ENCODE results near the gene SLC16A1. TPM values are rescaled to one million over a fixed set of nuclear protein-coding genes. Genes with fewer than 3 reads are reported as not detected.

The SLC16A1 gene
- total and polyA plus RNA-seq, 10 of the 15 experiments (the other 5 are each of a cell fraction or from before 2014, with no cell fraction given): 39.0 to 106 (median 65.8) TPM

DNA sequence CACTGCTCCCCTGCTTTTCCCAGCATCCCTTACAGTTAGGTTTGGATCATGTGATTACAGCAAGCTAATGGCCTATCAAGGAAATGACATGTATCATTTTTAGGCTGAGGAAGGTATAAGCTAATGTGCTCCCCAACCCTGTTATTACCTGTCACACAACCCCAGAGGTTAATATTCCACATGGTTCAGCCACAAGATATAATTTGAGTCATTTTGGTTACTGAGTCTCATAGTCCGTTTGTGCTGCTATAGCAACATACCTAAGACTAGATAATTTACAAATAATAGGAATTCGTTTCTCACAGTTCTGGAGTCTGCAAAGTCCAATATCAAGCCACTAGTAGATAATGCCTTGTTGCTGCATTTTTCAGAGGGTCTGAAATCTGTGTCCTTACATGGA lies 29.1 kb upstream of the SLC16A1 start (continued):
- TF ChIP-seq, protein P1, sequence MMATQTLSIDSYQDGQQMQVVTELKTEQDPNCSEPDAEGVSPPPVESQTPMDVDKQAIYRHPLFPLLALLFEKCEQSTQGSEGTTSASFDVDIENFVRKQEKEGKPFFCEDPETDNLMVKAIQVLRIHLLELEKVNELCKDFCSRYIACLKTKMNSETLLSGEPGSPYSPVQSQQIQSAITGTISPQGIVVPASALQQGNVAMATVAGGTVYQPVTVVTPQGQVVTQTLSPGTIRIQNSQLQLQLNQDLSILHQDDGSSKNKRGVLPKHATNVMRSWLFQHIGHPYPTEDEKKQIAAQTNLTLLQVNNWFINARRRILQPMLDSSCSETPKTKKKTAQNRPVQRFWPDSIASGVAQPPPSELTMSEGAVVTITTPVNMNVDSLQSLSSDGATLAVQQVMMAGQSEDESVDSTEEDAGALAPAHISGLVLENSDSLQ (IDR thresholded peaks at IDR 0.05): no peak
- TF ChIP-seq ZNF384 (IDR thresholded peaks at IDR 0.05; ENCODE audit: borderline replicate concordance, low read depth, low read length) (no peak), FOS (IDR thresholded peaks at IDR 0.05; ENCODE audit: borderline replicate concordance, extremely low read depth, insufficient read length) (no peak), NFXL1 (IDR thresholded peaks at IDR 0.05; ENCODE audit: borderline replicate concordance) (no peak), IKZF1 (conservative IDR thresholded peaks at IDR 0.05) (peak; percentile 29; the same call in 1 of the 2 replicates), MTA2 (IDR thresholded peaks at IDR 0.05; ENCODE audit: low read depth) (peak; percentile 51; the same call in 1 of the 2 replicates), RUNX3 (IDR thresholded peaks at IDR 0.05; ENCODE audit: low read length) (peak; percentile 36; the same call in 1 of the 2 replicates), EP300 (IDR thresholded peaks at IDR 0.05; ENCODE audit: borderline replicate concordance in 1 of 2, control insufficient read depth in 1 of 2, low read depth in 2 of 2, low read length in 2 of 2) (peak; percentile 26 to 37; a peak in 2 of 4 replicates), ATF7 (IDR thresholded peaks at IDR 0.05; ENCODE audit: low read depth) (peak; percentile 44; the same call in 1 of the 2 replicates), NFYB (IDR thresholded peaks at IDR 0.05; ENCODE audit: insufficient read depth, low read depth, low read length) (0 out of 2 replicates have a peak, but pooled peaks have one; percentile 24), MEF2B (IDR thresholded peaks at IDR 0.05; ENCODE audit: partially characterized antibody, poor library complexity, severe bottlenecking) (no peak)
- TF ChIP-seq, protein P2, sequence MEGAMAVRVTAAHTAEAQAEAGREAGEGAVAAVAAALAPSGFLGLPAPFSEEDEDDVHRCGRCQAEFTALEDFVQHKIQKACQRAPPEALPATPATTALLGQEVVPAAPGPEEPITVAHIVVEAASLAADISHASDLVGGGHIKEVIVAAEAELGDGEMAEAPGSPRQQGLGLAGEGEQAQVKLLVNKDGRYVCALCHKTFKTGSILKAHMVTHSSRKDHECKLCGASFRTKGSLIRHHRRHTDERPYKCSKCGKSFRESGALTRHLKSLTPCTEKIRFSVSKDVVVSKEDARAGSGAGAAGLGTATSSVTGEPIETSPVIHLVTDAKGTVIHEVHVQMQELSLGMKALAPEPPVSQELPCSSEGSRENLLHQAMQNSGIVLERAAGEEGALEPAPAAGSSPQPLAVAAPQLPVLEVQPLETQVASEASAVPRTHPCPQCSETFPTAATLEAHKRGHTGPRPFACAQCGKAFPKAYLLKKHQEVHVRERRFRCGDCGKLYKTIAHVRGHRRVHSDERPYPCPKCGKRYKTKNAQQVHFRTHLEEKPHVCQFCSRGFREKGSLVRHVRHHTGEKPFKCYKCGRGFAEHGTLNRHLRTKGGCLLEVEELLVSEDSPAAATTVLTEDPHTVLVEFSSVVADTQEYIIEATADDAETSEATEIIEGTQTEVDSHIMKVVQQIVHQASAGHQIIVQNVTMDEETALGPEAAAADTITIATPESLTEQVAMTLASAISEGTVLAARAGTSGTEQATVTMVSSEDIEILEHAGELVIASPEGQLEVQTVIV (IDR thresholded peaks at IDR 0.05; ENCODE audit: borderline replicate concordance, partially characterized antibody): no peak
- TF ChIP-seq, protein P3, sequence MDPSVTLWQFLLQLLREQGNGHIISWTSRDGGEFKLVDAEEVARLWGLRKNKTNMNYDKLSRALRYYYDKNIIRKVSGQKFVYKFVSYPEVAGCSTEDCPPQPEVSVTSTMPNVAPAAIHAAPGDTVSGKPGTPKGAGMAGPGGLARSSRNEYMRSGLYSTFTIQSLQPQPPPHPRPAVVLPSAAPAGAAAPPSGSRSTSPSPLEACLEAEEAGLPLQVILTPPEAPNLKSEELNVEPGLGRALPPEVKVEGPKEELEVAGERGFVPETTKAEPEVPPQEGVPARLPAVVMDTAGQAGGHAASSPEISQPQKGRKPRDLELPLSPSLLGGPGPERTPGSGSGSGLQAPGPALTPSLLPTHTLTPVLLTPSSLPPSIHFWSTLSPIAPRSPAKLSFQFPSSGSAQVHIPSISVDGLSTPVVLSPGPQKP (IDR thresholded peaks at IDR 0.05; ENCODE audit: low read depth, low read length): no peak
- TF ChIP-seq, protein P4, sequence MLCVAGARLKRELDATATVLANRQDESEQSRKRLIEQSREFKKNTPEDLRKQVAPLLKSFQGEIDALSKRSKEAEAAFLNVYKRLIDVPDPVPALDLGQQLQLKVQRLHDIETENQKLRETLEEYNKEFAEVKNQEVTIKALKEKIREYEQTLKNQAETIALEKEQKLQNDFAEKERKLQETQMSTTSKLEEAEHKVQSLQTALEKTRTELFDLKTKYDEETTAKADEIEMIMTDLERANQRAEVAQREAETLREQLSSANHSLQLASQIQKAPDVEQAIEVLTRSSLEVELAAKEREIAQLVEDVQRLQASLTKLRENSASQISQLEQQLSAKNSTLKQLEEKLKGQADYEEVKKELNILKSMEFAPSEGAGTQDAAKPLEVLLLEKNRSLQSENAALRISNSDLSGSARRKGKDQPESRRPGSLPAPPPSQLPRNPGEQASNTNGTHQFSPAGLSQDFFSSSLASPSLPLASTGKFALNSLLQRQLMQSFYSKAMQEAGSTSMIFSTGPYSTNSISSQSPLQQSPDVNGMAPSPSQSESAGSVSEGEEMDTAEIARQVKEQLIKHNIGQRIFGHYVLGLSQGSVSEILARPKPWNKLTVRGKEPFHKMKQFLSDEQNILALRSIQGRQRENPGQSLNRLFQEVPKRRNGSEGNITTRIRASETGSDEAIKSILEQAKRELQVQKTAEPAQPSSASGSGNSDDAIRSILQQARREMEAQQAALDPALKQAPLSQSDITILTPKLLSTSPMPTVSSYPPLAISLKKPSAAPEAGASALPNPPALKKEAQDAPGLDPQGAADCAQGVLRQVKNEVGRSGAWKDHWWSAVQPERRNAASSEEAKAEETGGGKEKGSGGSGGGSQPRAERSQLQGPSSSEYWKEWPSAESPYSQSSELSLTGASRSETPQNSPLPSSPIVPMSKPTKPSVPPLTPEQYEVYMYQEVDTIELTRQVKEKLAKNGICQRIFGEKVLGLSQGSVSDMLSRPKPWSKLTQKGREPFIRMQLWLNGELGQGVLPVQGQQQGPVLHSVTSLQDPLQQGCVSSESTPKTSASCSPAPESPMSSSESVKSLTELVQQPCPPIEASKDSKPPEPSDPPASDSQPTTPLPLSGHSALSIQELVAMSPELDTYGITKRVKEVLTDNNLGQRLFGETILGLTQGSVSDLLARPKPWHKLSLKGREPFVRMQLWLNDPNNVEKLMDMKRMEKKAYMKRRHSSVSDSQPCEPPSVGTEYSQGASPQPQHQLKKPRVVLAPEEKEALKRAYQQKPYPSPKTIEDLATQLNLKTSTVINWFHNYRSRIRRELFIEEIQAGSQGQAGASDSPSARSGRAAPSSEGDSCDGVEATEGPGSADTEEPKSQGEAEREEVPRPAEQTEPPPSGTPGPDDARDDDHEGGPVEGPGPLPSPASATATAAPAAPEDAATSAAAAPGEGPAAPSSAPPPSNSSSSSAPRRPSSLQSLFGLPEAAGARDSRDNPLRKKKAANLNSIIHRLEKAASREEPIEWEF (IDR thresholded peaks at IDR 0.05; ENCODE audit: insufficient replicate concordance, low read depth, low read length): no peak
